Measurements from ENCODE around the gene RIBC2. TPM values are rescaled to one million over a fixed set of nuclear protein-coding genes. Genes with fewer than 3 reads are reported as not detected.

RIBC2 gene
- total and polyA plus RNA-seq, 10 of the 15 experiments (the other 5 are each of a cell fraction or from before 2014, with no cell fraction given) = 0.10 TPM; not detected in 9

DNA sequence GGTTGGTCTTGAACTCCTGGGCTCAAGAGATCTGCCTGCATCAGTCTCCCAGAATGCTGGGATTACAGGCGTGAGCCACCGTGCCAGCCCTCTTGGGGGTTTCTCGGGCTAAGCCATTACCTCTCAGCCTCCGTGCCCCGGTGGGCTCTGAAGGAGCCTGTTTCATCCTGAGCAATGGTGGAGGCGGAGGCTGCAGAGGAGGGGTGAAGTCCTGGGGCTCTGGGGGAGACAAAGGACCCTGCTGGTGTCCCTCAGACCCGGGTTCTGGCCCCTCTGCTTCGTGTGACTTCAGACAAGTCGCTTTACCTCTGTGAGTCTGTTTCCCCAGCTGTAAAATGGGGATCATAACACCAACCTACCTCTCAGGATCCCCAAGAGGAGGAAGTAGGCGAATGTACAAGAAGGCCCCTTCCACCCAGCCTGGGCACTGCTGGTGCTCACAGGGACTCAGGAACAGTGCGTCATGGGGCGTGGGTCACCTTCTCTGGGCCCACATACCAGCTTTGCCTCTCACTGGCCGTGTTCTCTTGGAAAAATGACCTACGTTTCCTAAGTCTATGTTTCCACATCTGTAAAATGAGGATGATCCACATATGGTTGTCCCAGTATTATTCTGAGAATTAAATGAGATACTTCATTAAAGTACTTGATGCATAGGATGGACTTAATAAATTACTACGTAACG lies 36.8 kb downstream of the RIBC2 start:
- CTCF ChIA-PET = no interaction called here
- TF ChIP-seq SREBF1 (IDR thresholded peaks at IDR 0.05; ENCODE audit: low read length) (no peak), POLR2A (IDR thresholded peaks at IDR 0.05; ENCODE audit: low read depth, low read length) (no peak)
- TF ChIP-seq, protein P1, sequence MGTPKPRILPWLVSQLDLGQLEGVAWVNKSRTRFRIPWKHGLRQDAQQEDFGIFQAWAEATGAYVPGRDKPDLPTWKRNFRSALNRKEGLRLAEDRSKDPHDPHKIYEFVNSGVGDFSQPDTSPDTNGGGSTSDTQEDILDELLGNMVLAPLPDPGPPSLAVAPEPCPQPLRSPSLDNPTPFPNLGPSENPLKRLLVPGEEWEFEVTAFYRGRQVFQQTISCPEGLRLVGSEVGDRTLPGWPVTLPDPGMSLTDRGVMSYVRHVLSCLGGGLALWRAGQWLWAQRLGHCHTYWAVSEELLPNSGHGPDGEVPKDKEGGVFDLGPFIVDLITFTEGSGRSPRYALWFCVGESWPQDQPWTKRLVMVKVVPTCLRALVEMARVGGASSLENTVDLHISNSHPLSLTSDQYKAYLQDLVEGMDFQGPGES (IDR thresholded peaks at IDR 0.05) = no peak
- TF ChIP-seq, protein P2, sequence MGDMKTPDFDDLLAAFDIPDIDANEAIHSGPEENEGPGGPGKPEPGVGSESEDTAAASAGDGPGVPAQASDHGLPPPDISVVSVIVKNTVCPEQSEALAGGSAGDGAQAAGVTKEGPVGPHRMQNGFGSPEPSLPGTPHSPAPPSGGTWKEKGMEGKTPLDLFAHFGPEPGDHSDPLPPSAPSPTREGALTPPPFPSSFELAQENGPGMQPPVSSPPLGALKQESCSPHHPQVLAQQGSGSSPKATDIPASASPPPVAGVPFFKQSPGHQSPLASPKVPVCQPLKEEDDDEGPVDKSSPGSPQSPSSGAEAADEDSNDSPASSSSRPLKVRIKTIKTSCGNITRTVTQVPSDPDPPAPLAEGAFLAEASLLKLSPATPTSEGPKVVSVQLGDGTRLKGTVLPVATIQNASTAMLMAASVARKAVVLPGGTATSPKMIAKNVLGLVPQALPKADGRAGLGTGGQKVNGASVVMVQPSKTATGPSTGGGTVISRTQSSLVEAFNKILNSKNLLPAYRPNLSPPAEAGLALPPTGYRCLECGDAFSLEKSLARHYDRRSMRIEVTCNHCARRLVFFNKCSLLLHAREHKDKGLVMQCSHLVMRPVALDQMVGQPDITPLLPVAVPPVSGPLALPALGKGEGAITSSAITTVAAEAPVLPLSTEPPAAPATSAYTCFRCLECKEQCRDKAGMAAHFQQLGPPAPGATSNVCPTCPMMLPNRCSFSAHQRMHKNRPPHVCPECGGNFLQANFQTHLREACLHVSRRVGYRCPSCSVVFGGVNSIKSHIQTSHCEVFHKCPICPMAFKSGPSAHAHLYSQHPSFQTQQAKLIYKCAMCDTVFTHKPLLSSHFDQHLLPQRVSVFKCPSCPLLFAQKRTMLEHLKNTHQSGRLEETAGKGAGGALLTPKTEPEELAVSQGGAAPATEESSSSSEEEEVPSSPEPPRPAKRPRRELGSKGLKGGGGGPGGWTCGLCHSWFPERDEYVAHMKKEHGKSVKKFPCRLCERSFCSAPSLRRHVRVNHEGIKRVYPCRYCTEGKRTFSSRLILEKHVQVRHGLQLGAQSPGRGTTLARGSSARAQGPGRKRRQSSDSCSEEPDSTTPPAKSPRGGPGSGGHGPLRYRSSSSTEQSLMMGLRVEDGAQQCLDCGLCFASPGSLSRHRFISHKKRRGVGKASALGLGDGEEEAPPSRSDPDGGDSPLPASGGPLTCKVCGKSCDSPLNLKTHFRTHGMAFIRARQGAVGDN (IDR thresholded peaks at IDR 0.05) = no peak
- TF ChIP-seq, protein P3, sequence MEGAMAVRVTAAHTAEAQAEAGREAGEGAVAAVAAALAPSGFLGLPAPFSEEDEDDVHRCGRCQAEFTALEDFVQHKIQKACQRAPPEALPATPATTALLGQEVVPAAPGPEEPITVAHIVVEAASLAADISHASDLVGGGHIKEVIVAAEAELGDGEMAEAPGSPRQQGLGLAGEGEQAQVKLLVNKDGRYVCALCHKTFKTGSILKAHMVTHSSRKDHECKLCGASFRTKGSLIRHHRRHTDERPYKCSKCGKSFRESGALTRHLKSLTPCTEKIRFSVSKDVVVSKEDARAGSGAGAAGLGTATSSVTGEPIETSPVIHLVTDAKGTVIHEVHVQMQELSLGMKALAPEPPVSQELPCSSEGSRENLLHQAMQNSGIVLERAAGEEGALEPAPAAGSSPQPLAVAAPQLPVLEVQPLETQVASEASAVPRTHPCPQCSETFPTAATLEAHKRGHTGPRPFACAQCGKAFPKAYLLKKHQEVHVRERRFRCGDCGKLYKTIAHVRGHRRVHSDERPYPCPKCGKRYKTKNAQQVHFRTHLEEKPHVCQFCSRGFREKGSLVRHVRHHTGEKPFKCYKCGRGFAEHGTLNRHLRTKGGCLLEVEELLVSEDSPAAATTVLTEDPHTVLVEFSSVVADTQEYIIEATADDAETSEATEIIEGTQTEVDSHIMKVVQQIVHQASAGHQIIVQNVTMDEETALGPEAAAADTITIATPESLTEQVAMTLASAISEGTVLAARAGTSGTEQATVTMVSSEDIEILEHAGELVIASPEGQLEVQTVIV (IDR thresholded peaks at IDR 0.05; ENCODE audit: borderline replicate concordance, partially characterized antibody) = no peak
- intact Hi-C loops (cut with micrococcal nuclease; ENCODE audit: unreplicated experiment) = no loop called here

More for the DNA sequence above, 36.8 kb downstream of the RIBC2 start:
- ChIA-PET SMC1A (ENCODE audit: uncharacterized antibody, unreplicated experiment) (no interaction called here), RAD21 (ENCODE audit: unreplicated experiment) (no interaction called here), POLR2A (no interaction called here)
- WGBS (ENCODE audit: insufficient coverage, insufficient replicate concordance, low lambda C conversion rate, missing lambda C conversion rate) = 34% methylated on average over 16 of the region's 16 CpGs
- Histone ChIP-seq H3K27me3 (replicated peaks in 1 of 2; ENCODE audit: control insufficient read depth in 2 of 2, insufficient read depth in 2 of 2, low read length in 1 of 2) (no peaks in the 10 kb centered on the region; a peak in 2 of 4 replicates), H3K9me3 (replicated peaks; ENCODE audit: control insufficient read depth, insufficient read depth, low read length) (no peaks in the 10 kb centered on the region), H3K9ac (ENCODE audit: control insufficient read depth, insufficient read depth, low read length) (no peak overlapping the region), H3K4me2 (ENCODE audit: control insufficient read depth, insufficient read depth) (no peak overlapping the region), H3K27ac (ENCODE audit: control insufficient read depth, insufficient read depth) (no peak overlapping the region), H3K79me2 (ENCODE audit: control insufficient read depth, insufficient read depth, low read length) (no peaks in the 10 kb centered on the region), H4K20me1 (ENCODE audit: control insufficient read depth, insufficient read depth) (no peaks in the 10 kb centered on the region), H3K36me3 (ENCODE audit: control insufficient read depth in 2 of 2, insufficient read depth in 2 of 2, low read length in 1 of 2) (no peaks in the 10 kb centered on the region), H3K4me3 (no peak overlapping the region), H3K4me1 (ENCODE audit: control insufficient read depth, insufficient read depth, low read length) (no peaks in the 10 kb centered on the region), H2AFZ (ENCODE audit: control insufficient read depth, low read depth, low read length) (no peak overlapping the region)
- in situ Hi-C loops (cut with MboI) = loop anchor here (5.0 kb wide), 1 partner anchor 48 kb away; no protein-coding TSS in a partner anchor
- no TSS peak for BruUV-seq (replicated peaks)
- FAIRE-seq (no peak), DNase-seq (ENCODE audit: low read depth, low spot score) (no peak), ATAC-seq (no peak)
